Measurements from ENCODE around the gene TMEM178A. TPM values are rescaled to one million over a fixed set of nuclear protein-coding genes. Genes with fewer than 3 reads are reported as not detected.

The TMEM178A gene
- total RNA-seq, 4 donors from 2014 or later: 3.0 to 12.9 (median 5.8) TPM

DNA sequence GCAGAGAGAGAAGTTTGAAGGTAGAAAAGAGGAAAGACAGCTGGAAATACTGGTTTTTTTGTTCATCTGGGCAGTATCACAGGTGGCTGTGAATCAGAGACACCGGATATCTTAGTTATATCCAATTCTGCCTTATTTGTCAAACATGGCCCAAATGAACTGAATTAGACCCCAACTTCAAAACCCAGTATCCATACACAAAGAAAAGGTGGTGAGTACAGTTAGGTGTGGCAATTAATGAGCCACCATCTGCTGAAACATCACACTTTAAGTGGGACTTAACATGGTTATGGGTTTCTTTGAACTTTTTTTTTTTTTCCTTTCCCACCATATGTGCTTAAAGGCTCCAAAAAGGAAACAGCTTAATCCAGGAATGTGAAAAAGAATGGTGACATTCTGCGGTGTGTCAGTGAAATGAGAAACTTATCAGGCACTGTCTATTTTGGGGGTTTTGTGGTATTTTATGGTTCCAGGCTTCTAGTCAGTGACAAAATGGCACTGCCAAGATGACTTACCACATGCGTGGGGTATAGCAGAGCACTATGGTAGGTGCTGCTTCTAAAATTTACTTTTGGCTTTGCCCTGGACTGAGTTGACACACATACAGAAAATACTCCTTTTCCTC is 5.0 kb upstream of the TMEM178A start:
- no peaks in the 10 kb centered on the region for H3K27me3 ChIP-seq
- no peak for TF ChIP-seq POLR2A (IDR thresholded peaks at IDR 0.05)
- TF ChIP-seq EP300 (IDR thresholded peaks at IDR 0.05): no peak
- TF ChIP-seq CTCF (IDR thresholded peaks at IDR 0.05): no peak
- H3K9me3 ChIP-seq: no peaks in the 10 kb centered on the region
- peaks cover 0 to 8% (median 0%) of the 10 kb centered on the region in 4 donors for H3K4me1 ChIP-seq
- DNase-seq (ENCODE audit: low spot score in 2 of 2): no peak
- no peak overlapping the region for H3K4me3 ChIP-seq
- H3K36me3 ChIP-seq: no peaks in the 10 kb centered on the region
- no peak overlapping the region for H3K27ac ChIP-seq
- 96% methylated on average over 3 of the region's 3 CpGs for WGBS, 2 donors

DNA sequence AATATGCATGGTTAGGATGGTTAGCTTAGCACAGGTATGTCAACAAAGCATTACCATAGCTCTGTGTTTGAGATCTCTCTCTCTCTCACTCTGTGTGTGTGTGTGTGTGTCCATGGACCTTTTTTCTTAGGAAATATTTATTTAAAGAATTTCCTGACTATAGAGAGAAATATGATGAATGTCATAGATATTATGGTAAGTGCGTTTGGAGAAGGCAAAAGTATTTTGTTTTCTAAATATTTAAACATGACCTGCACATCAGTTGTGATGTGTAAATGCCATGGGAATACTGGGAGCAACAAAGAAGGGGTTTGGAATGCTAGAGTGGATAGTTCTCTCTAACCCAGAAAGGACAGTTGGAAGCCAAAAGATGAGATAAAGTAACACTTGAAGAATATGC is 3.9 kb upstream of the TMEM178A start:
- H3K4me1 ChIP-seq: peaks cover 0 to 17% (median 4%) of the 10 kb centered on the region in 4 donors
- DNase-seq (ENCODE audit: low spot score in 2 of 2): no peak
- TF ChIP-seq EP300 (IDR thresholded peaks at IDR 0.05) (no peak), POLR2A (IDR thresholded peaks at IDR 0.05) (no peak), CTCF (IDR thresholded peaks at IDR 0.05) (no peak)
- H3K36me3 ChIP-seq: no peaks in the 10 kb centered on the region
- peaks cover 0 to 4% of the 10 kb centered on the region in 2 donors for H3K27me3 ChIP-seq
- no peaks in the 10 kb centered on the region for H3K9me3 ChIP-seq
- no peak overlapping the region for H3K27ac ChIP-seq
- H3K4me3 ChIP-seq: no peak overlapping the region
- WGBS, 2 donors: 18 to 29% methylated on average over 1 of the region's 1 CpG

- Histone ChIP-seq H3K4me1 (peaks cover 0 to 25% (median 6%) of the 10 kb centered on the region in 4 donors), H3K27me3 (peaks cover 0 to 16% of the 10 kb centered on the region in 2 donors), H3K36me3 (no peaks in the 10 kb centered on the region), H3K4me3 (no peak overlapping the region), H3K9me3 (no peaks in the 10 kb centered on the region), H3K27ac (no peak overlapping the region)
- WGBS, 2 donors: 95 to 97% methylated on average over 2 of the region's 2 CpGs
- no peak for DNase-seq (ENCODE audit: low spot score in 2 of 2)
- no peak for TF ChIP-seq EP300 (IDR thresholded peaks at IDR 0.05)
- TF ChIP-seq POLR2A (IDR thresholded peaks at IDR 0.05): no peak
- TF ChIP-seq CTCF (IDR thresholded peaks at IDR 0.05): no peak
Observed at GRCh38 chr2:39663187-39663930, 2.4 kb upstream of the TMEM178A start.

GRCh38 chr2:39664232-39664887 is 1.4 kb upstream of the TMEM178A start:
- 59 to 62% methylated on average over 6 of the region's 6 CpGs for WGBS, 2 donors
- H3K9me3 ChIP-seq: no peaks in the 10 kb centered on the region
- H3K4me3 ChIP-seq: no peak overlapping the region
- H3K36me3 ChIP-seq: no peaks in the 10 kb centered on the region
- TF ChIP-seq EP300 (IDR thresholded peaks at IDR 0.05) (no peak), CTCF (IDR thresholded peaks at IDR 0.05) (no peak)
- peaks cover 0 to 25% (median 6%) of the 10 kb centered on the region in 4 donors for H3K4me1 ChIP-seq
- peaks cover 0 to 24% of the 10 kb centered on the region in 2 donors for H3K27me3 ChIP-seq
- H3K27ac ChIP-seq: no peak overlapping the region
- no peak for DNase-seq (ENCODE audit: low spot score in 2 of 2)
